Suprapubic skin (tissue), 4 donors: ENCODE measurements around the gene DCK.

ENCODE experiments used
- POLR2A ChIP-seq, 2 donors: fragments of 450-650 bp; IDR thresholded peaks; one replicate each; pipeline ENCODE4 v1.6.1; 2017; ENCODE audit warnings: antibody characterized with exemption in 2 of 2, mild to moderate bottlenecking in 2 of 2, moderate library complexity in 2 of 2
- POLR2AphosphoS5 ChIP-seq, 3 donors: sonication (generic); formaldehyde crosslinking; IDR thresholded peaks; one replicate each; pipeline ENCODE4 v1.6.1; 2017; ENCODE audit warnings: antibody characterized with exemption in 3 of 3

GRCh38 chr4:70994069-70994366 lies 569 bp downstream of the DCK start:
- TF ChIP-seq POLR2AphosphoS5 (IDR thresholded peaks at IDR 0.05): no peak
- TF ChIP-seq POLR2A (IDR thresholded peaks at IDR 0.05): no peak
